Upper lobe of left lung (tissue), 4 donors: Measurements from ENCODE around the gene FAM200C.
A peak's percentile ranks its signal among the peaks of the same experiment; 100 is the strongest.

Source experiments
- CTCF ChIP-seq, 6 experiments: fragments of 450-650 bp in 4 of 6; fragments of 200-600 bp in 2 of 6; sonication (generic) in 2 of 6; IDR thresholded peaks; one replicate each; pipeline ENCODE4 v1.5.1; 2016 to 2019; ENCODE audit warnings: antibody characterized with exemption in 6 of 6
- POLR2AphosphoS5 ChIP-seq, 2 donors: sonication (generic); formaldehyde crosslinking; IDR thresholded peaks; one replicate each; pipeline ENCODE4 v1.5.1; 2017; ENCODE audit warnings: antibody characterized with exemption in 2 of 2

DNA sequence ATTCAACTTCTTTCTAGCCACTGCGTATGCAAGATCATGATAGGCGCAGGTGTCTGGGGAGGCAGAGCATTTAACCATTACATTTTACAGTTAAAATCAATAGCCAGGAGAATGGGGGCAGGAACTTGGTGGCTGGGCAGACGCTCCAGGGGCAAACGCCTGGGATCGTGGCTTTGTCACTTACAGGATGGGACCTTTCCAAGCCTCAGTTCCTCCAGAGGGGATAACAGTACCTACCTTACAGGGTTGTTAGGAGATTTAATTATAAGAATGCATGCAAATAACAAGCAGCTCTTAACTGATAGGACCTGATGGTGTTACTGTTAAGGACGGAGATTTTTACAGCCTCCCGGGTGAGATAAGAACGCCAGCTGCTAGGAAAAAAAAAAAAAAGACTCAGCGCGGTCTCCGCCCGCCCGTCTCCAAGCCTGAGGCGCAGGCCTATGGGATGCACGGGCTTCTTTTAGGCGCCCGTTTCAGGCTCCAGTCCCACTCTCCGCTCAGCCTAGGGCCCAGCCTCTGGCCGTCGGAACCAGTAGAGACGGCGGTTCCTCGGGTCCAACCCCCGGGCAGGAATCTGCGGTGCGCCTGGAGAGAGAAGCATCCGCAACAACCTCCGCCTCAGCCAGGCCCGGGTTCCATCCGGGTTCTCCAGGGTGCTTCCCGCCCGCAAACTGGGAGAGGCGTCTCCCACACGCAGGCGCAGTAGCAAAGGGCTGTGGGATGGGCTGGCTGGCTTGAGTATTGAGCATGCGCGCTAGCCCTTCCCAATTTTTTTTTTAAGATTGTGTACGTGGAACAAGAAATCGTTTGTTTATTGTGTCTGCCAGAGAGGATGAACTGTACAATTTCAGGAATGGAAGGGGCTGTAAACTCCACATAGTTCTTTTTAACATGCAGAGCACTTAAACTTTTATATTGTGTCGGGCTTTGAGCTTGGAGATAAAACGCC is at the start of gene FAM200C:
- no peak for TF ChIP-seq CTCF (IDR thresholded peaks at IDR 0.05)
- peak; percentile 84 to 95 for TF ChIP-seq POLR2AphosphoS5 (IDR thresholded peaks at IDR 0.05)
